ENCODE results near the gene TMEM123. TPM values are rescaled to one million over a fixed set of nuclear protein-coding genes. Genes with fewer than 3 reads are reported as not detected.

The TMEM123 gene
- total and polyA plus RNA-seq, 2 donors from 2014 or later, result 57.0 to 143 TPM

DNA sequence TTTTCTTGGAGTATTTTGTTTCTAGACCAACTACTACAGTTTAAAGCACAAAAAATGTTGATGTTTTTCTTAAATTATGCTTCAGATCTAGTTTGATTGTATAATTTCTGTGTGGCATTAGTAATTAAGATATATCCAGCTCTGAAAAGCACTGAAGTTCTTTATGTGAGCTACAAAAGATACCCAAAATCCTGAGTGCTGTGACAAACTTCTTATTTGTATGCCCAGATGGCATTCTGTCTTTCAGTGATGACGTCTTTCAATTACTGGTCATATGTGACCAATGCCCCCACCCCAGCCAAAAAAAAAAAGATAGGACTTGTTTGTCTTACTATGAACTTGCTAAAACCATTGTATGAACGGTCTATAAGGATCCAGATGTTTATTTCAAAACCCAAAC lies 54.3 kb downstream of the TMEM123 start:
- H3K36me3 ChIP-seq (ENCODE audit: control insufficient read depth in 2 of 3, insufficient read depth in 3 of 3, low read length in 3 of 3), result peaks cover 6 to 28% (median 7%) of the 10 kb centered on the region in 3 donors
- no peak overlapping the region for H3K9ac ChIP-seq (ENCODE audit: low read length in 3 of 3)
- no peak for DNase-seq
- no peaks in the 10 kb centered on the region for H3K4me1 ChIP-seq (ENCODE audit: control insufficient read depth in 2 of 3, insufficient read depth in 2 of 3, low read depth in 1 of 3, low read length in 3 of 3)
- H3K27ac ChIP-seq (ENCODE audit: low read depth in 2 of 2, low read length in 2 of 2), result no peak overlapping the region
- intact Hi-C loops (cut with DNase I), result no loop called here
- H3K4me3 ChIP-seq (ENCODE audit: low read length in 3 of 3), result no peak overlapping the region
- H3K27me3 ChIP-seq (ENCODE audit: control insufficient read depth, insufficient read depth, low read length), result no peaks in the 10 kb centered on the region
- no peaks in the 10 kb centered on the region for H3K9me3 ChIP-seq (ENCODE audit: control insufficient read depth in 2 of 3, insufficient read depth in 1 of 3, low read length in 3 of 3)
- TF ChIP-seq, protein P1, sequence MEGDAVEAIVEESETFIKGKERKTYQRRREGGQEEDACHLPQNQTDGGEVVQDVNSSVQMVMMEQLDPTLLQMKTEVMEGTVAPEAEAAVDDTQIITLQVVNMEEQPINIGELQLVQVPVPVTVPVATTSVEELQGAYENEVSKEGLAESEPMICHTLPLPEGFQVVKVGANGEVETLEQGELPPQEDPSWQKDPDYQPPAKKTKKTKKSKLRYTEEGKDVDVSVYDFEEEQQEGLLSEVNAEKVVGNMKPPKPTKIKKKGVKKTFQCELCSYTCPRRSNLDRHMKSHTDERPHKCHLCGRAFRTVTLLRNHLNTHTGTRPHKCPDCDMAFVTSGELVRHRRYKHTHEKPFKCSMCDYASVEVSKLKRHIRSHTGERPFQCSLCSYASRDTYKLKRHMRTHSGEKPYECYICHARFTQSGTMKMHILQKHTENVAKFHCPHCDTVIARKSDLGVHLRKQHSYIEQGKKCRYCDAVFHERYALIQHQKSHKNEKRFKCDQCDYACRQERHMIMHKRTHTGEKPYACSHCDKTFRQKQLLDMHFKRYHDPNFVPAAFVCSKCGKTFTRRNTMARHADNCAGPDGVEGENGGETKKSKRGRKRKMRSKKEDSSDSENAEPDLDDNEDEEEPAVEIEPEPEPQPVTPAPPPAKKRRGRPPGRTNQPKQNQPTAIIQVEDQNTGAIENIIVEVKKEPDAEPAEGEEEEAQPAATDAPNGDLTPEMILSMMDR (IDR thresholded peaks at IDR 0.05; ENCODE audit: borderline replicate concordance, extremely low read depth, insufficient read depth), result no peak
- FAIRE-seq, result no peak

DNA sequence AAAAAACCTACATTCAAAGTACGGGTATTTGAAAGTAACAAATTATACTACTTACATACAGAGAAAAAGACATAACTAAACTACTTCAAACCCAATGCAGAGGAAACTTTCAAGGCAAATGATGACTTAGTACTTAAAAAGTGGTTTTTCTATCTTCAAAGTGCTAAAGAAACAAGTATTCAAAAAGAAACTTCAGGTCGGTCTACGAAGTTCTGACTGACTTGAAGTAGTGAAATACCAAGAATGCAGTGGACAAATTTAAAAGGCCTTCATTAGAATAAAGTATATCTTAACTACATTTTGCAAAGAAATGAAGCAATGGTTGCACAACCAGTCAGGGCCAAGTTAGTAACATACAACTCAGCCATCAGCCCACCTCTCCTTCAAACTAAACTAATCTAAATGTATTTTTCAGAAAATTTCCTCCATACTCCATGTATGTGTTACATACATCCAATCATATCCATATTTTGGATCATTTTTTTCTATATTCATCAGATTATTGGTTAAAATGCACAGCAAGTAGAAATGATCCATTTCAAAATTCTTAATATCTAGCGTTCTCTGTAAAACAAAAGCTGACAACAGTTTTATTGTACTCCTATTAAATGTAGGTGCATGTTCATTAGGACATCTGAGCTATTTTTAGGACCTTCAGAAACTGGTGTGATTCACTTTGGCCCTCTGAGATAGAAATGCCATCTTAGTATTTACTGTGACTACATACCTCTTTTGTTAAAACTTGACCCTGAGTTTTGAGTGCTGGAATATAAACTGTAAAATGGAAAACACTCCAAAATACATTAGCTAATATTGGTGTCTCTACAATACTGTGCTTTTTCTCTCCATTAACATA lies 55.6 kb downstream of the TMEM123 start:
- TF ChIP-seq, protein P1 (IDR thresholded peaks at IDR 0.05; ENCODE audit: borderline replicate concordance, extremely low read depth, insufficient read depth), result no peak
- Histone ChIP-seq H3K4me3 (ENCODE audit: low read length in 3 of 3) (no peak overlapping the region), H3K4me1 (ENCODE audit: control insufficient read depth in 2 of 3, insufficient read depth in 2 of 3, low read depth in 1 of 3, low read length in 3 of 3) (no peaks in the 10 kb centered on the region), H3K27ac (ENCODE audit: low read depth in 2 of 2, low read length in 2 of 2) (no peak overlapping the region), H3K27me3 (ENCODE audit: control insufficient read depth, insufficient read depth, low read length) (no peaks in the 10 kb centered on the region), H3K9ac (ENCODE audit: low read length in 3 of 3) (no peak overlapping the region), H3K9me3 (ENCODE audit: control insufficient read depth in 2 of 3, insufficient read depth in 1 of 3, low read length in 3 of 3) (no peaks in the 10 kb centered on the region), H3K36me3 (ENCODE audit: control insufficient read depth in 2 of 3, insufficient read depth in 3 of 3, low read length in 3 of 3) (peaks cover 7 to 29% (median 10%) of the 10 kb centered on the region in 3 donors)
- no peak for DNase-seq
- FAIRE-seq, result no peak
- intact Hi-C loops (cut with DNase I), result no loop called here

DNA sequence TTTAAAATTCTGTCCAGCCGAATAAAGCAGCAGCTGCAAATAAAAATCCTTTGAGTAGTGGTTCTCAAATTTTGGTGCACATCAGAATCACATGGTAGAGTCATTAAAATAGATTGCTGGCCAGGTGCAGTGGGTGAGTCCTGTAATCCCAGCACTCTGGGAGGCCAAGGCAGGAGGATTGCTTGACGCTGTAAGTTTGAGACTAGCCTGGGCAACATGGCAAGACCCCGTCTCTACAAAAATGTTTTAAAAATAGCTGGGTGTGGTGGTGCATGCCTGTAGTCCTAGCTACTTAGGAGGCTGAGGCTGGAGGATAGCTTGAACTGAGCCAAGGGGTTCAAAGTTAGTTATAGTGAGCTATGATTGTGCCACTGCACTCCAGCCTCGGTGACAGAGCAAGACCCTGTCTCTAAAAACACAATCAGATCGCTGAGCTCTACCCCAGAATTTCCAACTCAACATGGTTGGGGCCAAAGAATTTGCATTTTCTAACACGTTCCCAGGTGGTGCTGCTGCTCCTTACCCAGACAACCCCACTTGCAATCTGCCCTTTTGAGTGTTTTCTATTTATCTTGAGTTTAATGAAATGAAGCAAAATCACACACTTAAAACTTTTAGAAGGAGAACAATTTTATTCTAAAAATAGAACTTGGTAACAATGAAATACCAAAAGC lies 56.7 kb downstream of the TMEM123 start:
- Histone ChIP-seq H3K36me3 (ENCODE audit: control insufficient read depth in 2 of 3, insufficient read depth in 3 of 3, low read length in 3 of 3) (peaks cover 7 to 30% (median 8%) of the 10 kb centered on the region in 3 donors), H3K27ac (ENCODE audit: low read depth in 2 of 2, low read length in 2 of 2) (no peak overlapping the region), H3K4me3 (ENCODE audit: low read length in 3 of 3) (no peak overlapping the region), H3K9me3 (ENCODE audit: control insufficient read depth in 2 of 3, insufficient read depth in 1 of 3, low read length in 3 of 3) (no peaks in the 10 kb centered on the region), H3K9ac (ENCODE audit: low read length in 3 of 3) (no peak overlapping the region), H3K27me3 (ENCODE audit: control insufficient read depth, insufficient read depth, low read length) (no peaks in the 10 kb centered on the region), H3K4me1 (ENCODE audit: control insufficient read depth in 2 of 3, insufficient read depth in 2 of 3, low read depth in 1 of 3, low read length in 3 of 3) (no peaks in the 10 kb centered on the region)
- no peak for FAIRE-seq
- intact Hi-C loops (cut with DNase I), result no loop called here
- TF ChIP-seq, protein P1 (IDR thresholded peaks at IDR 0.05; ENCODE audit: borderline replicate concordance, extremely low read depth, insufficient read depth), result no peak
- DNase-seq, result no peak
